Ovary (tissue), 3 donors: ENCODE results near the gene BORCS5.

Experiments used
- CTCF ChIP-seq, 3 donors: fragments of 450-650 bp in 2 of 3; fragments of 200-600 bp in 1 of 3; IDR thresholded peaks; one replicate each; pipeline versions ENCODE4 v1.5.1 to v1.8.0; 2016 to 2022; ENCODE audit warnings: antibody characterized with exemption in 3 of 3, mild to moderate bottlenecking in 1 of 3
- POLR2A ChIP-seq: fragments of 450-650 bp; IDR thresholded peaks from one replicate; pipeline ENCODE4 v1.6.1; 2017; ENCODE audit warnings: antibody characterized with exemption, mild to moderate bottlenecking, moderate library complexity
- donor health status: DM: no; HTN: no; CAD: no.

DNA sequence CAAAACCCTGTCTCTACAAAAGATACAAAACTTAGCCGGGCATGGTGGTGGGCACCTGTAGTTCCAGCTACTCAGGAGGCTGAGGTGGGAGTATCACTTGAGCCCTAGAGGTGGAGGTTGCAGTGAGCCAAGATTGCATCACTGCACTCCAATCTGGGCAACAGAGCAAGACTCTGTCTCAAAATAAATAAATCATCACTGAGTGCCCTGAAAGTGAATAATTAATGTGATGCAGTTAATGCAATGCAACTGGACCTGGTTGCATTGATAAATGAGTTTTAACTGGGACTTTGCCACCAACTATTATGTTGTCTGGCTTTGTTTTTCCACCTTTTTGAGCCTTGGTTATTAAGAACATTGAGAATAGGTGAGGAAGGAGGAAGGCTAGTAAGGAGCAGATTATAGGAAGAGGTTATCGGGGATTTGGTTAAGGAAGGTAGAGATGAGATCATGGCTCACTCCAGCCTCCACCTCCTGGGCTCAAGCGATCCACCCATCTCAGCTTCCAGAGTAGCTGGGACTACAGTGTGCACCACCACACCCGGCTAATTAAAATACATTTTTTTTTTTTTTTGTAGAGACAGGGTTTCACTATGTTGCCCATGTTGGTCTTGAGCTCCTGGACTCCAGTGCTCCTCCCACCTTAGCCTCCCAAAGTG lies 8.0 kb downstream of the BORCS5 start:
- TF ChIP-seq CTCF (IDR thresholded peaks at IDR 0.05) (no peak), POLR2A (no peak)
